Transverse colon (tissue), 4 donors: Measurements from ENCODE around the gene ZNHIT3.

Experiments
- CTCF ChIP-seq, 5 experiments: fragments of 200-600 bp in 3 of 5; fragments of 450-650 bp in 2 of 5; sonication (generic) in 3 of 5; IDR thresholded peaks; 1 replicate in 2 of 5; 2 replicates in 3 of 5; pipeline ENCODE4 v1.5.1; 2016 to 2017; ENCODE audit warnings: antibody characterized with exemption in 5 of 5, inconsistent platforms in 3 of 5, mild to moderate bottlenecking in 2 of 5, moderate library complexity in 1 of 5
- EP300 ChIP-seq: sonication (generic); formaldehyde crosslinking; IDR thresholded peaks from one replicate; pipeline ENCODE4 v1.6.1; 2017; ENCODE audit warnings: antibody characterized with exemption, low read depth
- POLR2A ChIP-seq: fragments of 450-650 bp; IDR thresholded peaks from one replicate; pipeline ENCODE4 v1.6.1; 2016; ENCODE audit warnings: antibody characterized with exemption, mild to moderate bottlenecking, moderate library complexity
- POLR2AphosphoS5 ChIP-seq, 3 donors: sonication (generic); formaldehyde crosslinking; IDR thresholded peaks; one replicate each; pipeline ENCODE4 v1.6.1; 2016; ENCODE audit warnings: antibody characterized with exemption in 3 of 3

DNA sequence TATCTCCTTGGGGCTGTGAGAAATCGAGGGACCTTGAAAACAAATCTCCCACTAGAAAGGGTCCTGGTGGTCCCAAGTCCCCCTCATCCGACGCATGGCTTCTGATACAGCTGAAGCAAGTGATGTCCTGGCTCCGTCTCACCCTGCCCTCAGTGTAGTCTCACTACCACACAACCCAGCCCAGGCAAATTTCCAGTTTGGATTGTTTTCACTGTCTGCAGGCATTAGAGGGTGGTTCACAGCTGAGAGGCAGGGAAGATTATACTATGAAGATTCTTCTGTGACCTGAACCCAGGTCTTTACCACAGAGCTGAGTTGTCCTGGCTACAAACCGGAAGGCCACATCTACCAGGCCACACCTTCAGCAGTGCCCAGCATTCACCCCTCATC, 17.7 kb downstream of the ZNHIT3 start:
- TF ChIP-seq CTCF (IDR thresholded peaks at IDR 0.05) = no peak
- no peak for TF ChIP-seq EP300
- TF ChIP-seq POLR2AphosphoS5 (IDR thresholded peaks at IDR 0.05) = no peak
- no peak for TF ChIP-seq POLR2A
